Ecto neural progenitor cell (in vitro differentiated cells): ENCODE results near the gene PLCL2.

Experiments
- DNase-seq: peaks from one replicate; pipeline ENCODE4 v3.0.0-alpha.2; 2018; ENCODE audit warnings: low spot score

Gene PLCL2

DNA sequence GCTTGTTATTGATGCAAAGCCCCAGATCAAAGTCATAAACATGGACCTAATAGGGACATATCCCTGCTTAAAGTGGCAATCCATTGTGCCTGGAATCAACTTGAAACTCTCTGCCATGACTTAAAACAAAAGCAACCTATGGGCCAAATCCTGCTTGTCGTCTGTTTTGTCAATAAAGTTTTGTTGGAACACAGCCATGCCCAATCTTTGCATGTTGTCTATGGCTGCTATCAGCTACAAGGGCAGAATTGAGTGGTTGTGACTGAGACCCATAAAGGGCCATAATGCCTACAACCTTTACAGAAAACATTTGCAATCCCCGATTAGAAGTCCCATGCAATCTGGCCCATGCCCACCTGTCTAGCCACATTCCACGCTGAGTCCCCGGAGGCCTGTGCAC lies 235.4 kb downstream of the PLCL2 start:
- DNase-seq = no peak

DNA sequence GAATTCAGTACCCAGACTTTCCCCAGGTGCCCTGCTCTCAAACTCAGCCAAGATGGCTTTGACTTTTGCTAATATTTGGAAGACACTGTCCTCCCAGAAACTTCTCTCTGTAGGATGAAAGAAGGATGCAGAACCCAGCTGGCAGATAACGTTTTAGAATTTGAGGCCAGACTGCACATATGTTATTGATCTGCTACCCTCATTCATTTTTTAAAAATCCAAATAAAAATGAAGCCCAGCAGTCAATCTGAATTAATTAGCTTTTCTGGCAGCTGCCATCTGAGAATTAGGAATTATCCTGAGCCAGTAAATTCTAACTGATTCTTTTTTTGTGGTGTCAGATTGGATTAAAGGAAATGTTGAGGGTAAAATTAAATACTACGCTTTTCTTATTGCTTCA lies 236.6 kb downstream of the PLCL2 start:
- DNase-seq = no peak

DNA sequence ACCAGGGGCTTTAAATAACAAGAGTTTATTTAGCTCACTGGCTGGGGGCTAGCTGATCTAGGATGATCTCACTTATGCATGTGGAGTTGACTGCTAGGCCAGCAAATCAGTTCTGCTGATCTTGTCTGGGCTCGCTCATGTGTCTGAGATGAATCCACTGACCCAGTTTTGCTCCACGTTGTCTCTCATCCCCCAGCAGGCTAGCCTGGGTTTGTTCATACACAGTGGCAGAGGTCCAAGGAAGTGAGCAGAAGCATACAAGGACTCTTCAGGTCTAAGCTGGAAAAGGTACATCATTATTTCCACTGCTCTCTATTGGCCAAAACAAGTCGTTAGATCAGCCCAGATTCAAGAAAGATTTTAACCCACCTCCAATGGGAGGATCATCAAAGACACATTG lies 238.0 kb downstream of the PLCL2 start:
- DNase-seq = no peak

DNA sequence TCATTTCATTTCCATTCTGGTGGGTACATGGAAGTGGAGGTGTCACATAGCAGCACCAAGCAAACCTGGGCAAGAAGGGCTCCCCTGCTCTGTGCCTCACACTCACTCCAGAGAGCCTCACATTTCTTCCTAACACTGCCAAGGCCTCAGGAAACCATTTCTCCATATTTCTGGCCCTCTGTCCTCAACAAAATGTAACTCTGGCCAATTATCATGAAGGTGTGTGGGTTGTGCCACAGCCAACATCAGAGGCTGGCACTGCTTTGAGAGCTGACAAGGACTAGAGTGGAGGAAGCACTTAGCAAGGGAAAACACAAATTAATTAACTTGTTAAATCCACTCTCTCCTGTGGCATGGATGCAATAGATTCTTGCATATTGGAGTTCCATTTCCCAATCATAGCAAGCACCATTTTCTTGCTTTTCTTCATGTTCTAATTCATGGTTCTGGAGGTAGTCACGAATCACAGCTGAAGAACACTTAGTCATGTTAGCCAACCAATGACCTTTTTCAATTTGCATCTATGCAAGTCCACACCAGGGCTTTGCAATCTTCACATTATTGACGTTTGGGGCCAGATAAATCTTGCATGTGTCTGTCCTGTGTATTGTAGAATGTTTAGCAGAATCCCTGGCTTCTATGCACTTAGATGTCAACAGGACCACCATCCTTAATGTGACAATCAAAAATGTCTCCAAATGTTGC lies 241.1 kb downstream of the PLCL2 start:
- no peak for DNase-seq

DNA sequence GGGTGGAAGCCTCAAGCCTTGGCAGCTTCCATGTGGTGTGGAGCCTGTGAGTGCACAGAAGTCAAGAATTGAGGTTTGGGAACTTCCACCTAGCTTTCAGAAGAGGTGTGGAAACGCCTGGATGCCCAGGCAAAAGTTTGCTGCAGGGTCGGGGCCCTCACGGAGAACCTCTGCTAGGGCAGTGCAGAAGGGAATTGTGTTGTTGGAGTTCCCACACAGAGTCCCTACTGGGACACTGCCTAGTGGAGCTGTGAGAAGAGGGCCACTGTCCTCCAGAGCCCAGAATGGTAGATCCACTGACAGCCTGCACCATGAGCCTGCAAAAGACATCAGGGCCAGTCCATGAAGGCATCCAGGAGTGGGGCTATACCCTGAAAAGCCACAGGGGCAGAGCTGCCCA lies 243.9 kb downstream of the PLCL2 start:
- peak; percentile 7 for DNase-seq

DNA sequence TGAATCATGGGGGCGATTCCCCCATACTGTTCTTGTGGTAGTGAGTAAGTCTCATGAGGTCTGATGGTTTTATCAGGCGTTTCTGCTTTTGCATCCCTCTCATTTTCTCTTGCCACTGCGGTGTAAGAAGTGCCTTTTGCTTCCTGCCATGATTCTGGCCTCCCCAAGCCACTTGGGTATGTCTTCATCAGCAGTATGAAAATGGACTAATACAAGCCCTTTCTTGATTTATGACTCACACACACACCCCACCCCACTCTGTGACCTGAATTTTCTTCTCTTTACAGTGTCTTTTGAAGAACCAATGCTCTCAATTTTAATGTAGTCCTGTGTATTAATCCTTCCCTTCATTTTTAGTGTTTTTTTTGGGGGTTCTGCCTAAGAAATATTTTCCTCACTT lies 244.8 kb downstream of the PLCL2 start:
- DNase-seq = peak; percentile 3

DNA sequence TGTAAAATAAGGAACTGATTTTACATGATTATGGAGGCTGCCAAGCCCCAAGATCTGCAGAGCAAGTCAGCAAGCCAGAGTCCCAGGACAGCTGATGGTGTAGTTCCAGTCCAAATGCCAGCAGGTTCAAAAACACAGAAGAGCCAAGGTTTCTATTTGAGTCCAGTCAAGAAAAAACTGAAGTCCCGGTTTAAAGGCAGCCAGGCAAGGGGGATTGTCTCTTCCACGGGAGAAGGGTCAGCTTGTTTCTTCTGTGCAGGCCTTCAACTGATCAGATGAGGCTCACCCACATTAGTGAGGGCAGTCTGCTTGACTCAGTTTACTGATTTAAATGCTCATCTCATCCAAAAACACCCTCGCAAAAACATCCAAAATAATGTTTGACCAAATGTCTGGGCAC lies 246.2 kb downstream of the PLCL2 start:
- peak; percentile 14 for DNase-seq

DNA sequence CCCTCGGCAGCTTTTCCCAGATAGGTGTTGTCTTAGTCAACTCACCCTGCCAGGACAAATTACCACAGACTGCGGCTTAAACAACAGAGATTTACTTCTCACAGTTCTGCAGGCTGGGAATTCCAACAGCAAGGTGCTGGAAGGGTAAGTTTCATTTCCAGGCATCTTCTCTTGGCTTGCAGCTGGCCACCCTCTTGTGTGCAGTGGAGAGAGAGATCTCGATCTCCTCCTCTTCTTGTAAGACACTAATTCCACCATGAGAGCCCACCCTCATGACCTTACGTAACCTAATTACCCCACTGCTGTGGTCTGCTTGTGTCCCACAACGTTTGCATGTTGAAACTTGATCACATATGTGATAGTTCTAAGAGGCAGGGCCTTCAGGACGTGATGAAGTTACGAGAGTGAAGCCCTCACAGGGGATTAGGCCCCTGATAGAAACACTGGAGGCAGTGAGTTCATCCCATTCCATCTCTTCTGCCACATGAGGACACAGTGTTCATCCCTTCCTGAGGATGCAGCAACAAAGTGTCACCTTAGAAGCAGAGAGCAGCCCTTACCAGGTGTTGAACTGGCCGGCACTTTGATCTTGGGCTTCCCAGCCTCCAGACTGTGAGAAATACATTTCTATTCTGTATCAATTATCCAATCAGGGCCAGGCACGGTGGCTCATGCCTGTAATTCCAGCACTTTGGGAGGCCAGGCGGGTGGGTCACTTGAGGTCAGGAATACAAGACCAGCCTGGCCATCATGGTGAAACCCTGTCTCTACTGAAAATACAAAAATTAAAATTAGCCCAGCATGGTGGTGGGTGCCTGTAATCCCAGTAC lies 247.7 kb downstream of the PLCL2 start:
- no peak for DNase-seq

DNA sequence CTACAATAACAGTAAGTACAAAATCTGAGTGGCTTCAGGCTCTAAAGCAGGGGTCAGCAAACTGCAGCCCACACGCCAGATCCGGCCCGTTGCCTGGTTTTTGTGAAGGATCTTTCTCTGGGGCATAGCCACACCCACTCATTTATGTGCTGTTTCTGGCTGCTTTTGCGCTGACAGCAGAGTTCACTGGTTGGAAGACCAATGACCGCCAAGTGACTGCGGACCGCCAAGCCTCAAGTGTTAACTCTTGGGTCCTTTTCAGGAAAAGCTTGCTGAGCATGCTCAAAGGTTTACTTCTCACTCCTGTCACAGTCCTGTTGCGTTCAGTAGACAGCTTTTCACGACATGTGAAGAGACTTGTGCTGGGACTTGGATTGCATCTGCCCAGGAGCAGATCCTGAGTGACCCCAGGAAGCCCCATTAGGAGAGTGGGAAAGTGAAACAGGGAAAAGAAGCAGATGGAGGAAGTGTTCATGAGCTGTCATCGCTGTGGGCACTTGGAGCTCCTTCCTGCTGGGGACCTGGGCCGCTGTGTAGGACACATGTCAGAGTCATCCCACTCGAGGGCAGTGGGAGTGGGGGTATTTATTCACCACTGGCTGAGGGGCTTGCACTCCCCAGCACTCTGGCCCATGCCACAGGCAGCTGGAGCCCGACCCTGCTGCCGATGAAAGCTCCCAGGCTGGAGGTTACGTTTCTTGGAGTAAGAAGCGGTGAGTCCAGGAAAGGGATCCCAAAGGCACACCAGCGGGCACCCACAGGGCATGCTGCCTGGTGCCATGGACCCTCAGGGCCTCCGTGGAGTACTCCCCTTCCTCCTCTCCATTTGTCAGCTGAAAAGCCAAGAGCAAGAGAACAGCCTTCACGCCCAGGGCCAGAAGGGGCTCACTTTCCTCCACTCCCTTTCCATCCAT lies 249.1 kb downstream of the PLCL2 start:
- no peak for DNase-seq

DNA sequence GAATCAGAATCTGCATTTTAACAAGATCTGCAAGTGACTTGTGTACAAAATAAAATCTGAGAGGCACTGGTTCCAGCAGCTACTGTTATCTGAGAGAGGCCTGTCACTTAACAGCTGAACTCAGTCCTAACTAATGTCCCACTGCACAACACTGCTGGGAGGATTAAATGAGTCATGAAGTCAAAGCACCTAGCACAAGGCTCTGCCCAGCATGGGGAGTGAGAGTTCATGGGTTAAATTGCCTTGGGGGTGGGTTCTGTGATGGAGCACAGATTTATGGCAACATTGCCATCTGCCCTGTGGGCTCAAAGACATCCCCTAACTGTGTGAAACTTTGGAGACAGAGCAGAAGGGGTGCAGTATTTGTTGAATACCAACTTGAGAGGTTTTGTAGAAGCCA lies 250.9 kb downstream of the PLCL2 start:
- DNase-seq = no peak

DNA sequence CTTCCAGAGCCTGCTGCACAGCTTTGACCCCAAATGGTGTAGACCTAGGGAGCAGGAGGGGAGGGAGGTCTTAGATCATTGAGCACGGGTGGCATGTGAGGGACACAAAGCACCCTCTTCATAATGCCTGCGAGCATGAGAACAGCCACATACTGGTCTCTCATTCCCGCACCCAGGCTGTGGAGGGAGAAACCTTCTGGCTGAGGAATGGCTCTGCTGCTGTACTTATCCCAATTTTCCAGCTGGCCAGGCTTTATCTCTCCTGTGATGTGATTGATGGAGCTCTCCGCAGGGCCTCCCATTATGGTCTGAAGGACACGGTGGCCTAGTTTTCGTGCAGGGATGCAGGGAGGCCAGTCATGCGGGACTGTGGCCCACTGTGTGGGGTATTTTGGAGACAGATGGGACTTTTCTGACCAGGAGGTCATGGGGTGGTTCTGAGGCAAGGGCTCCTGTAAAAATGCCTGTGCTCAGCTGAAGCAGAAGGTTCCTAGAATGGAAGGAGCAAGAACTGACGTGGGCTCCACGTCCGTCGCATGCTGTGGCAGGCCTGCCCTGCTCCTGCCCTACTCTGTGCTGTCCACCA lies 251.5 kb downstream of the PLCL2 start:
- no peak for DNase-seq

DNA sequence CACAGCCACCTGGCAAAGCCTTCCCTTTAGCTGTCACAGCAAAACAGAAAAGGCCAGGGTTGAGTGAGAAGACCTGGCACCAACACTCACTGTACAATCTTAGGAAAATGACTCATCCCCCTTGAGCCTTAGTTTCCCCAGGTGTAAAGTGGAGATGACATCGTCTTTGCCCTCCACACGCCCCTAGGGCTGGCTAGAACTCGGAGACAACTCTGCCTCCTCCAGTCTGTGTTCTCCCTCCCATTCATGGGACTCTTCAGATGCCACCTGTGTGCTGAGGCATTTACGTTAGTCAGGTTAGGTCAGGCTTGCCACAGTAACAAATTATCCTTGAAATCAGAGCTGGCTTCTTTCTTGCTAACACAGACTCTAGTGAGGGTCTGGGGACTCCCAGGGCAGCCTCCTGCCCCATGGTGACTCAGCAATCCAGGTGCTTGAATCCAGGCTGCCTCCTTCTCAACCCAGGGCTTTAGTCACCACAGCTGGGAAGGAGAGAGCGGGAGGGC lies 252.6 kb downstream of the PLCL2 start:
- DNase-seq = no peak

DNA sequence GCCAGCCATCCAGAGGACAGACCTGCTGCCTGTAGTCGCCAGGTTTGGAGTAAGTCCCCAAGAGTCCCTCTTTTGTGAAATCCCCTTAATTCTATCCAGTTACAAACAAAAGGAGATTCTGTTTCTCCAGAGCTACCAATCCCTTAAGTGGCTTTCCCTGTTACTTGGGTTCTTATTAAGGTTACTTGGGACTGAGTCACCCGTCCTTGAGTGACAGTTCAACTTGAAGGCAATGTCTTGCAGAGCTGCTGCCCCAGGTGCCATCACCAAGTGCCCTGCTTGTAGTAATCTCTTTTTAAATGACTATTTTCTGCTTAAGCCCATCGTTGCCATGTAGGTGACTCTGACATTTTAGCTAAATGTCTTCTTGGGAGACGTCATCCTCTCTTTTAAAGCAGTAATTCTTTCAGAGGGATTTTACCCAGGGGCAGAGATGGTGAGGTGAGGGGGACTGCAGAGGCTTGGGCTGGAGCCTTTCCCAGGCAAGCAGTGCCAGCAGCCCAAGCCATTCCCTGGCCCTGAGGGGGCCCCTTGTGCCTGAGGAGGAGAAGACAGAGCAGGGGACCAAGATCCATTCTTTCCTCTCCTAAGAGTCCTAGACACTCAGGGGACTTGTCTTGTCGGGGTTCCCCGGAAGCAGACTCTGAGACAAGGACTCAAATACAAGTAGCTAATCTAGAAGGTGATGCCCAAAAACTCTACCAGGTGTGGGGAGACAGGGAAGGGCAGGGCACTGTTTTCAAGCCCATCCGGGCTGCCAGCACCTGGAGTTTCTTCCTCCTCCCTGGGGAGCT lies 253.7 kb downstream of the PLCL2 start:
- no peak for DNase-seq
